GF-D8 (cell line): Measurements from ENCODE around the gene EDN2.

Source experiments
- DNase-seq: peaks from one replicate; lab custom pipeline; 2025; lab: John Stamatoyannopoulos, UW

EDN2 gene

DNA sequence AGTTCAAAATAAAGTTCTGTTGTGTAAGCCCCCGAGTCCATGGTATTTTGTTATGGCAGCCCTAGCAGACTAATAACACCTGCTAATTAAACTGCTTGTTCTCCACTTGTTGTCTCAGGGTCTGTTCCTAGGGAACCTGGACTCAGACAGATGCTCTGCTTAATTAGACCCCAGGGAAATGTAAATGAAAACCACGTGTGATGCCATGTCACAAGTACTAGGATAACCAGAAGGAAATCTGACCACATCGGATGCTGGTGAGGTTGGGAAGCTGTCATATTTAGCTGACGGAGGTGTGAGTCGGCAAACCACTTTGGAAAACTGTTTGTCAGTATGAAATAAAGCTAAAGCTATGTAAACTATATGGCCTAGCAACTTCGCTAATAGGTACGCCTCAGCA, 19.6 kb downstream of the EDN2 start:
- no peak for DNase-seq

DNA sequence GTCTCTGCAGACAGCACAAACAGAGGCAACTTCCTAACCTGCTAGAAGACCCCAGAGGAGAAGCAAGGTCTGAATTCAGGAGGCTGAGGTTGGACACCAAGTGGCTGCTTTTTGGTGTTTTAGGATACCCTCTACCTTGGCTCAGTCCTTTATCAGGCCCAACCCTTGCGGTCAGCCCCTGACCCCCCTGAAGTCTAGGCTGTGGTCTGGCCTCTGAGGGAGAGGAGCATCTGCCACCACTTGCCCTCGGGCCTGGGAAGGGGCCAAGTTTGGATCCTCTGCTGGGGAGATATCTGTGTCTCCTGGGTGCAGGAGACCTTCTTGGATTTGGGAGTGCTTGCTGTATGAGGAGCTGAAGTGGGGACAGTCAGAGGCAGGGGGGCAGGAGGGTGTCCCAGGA, 21.0 kb downstream of the EDN2 start:
- DNase-seq: no peak

- no peak for DNase-seq
These were observed 21.8 kb downstream of the EDN2 start for GRCh38 chr1:41462680-41463004.

DNA sequence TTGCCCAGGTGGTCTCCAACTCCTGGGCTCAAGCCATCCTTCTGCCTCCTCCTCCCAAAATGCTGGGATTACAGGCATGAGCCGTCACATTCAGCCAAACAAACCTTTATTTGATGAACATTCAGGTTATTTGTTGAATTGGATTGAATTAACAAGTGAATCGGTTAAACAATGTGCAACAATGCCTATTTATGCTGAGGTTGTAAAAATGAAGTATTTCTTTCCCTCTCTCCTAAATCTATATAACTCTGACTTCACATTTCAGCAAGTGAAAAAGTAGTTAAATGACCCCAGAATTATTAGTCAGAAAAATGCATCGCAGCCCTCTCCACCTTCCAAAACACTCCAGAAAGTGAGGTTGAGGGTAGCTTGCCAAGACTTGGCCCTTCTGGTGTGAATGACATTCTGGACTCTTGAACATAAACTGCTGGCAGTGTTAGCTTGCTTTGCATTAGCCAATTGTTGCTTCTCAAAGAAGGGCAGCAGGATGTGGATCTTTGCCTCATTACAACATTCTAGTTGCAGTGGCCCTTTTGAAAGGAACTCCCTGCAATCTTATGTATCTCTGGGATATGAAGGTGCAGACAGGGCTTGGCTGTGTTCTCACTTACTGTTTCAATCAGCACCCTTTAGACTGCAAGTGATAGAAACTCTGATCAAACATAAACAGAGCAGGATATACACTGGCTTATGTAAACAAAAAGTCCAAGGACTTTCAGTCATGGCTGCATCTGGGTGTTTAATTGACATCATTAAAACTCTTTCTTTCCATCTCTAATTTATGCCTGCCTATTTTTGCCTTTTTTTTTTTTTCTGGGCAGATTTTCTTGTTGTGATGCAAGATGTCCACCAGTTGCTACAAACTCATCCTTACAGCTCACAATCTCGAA, 22.4 kb downstream of the EDN2 start:
- no peak for DNase-seq

DNA sequence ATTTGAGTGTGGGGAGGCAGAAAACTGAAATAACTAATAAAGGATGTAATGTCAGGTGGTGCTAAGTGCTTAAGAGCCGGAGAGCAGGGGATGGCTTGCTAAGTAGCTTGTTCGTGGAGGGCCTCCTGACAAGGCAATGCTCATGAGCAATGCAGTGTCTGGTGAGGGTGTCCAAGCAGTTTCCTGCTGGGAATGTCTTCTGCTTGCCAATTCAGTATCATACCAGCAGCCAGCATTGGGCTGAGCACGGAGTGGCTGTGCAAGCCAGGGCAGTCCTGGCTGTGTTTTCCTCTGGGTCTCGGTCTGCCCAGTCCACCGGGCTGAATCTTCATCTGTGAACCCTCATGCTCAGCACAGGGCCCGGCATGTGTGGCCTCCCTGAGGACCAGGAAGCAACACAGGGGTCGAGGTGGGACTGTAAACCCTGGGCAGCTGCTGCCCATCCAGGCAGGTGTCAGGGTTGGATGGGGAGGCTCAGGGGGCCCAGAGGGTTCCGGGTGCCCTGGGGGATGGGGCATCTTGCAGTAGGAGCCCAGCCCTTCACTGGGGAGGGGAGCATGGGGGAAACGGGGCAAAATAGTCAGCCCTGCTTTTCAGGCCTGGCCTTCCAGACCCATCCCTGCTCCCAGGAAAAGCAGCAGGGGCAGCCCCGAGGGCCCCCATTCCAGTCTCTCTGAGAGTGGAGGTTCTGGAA, 27.5 kb downstream of the EDN2 start:
- DNase-seq: no peak

GRCh38 chr1:41455479-41456332, 28.8 kb downstream of the EDN2 start:
- no peak for DNase-seq

DNA sequence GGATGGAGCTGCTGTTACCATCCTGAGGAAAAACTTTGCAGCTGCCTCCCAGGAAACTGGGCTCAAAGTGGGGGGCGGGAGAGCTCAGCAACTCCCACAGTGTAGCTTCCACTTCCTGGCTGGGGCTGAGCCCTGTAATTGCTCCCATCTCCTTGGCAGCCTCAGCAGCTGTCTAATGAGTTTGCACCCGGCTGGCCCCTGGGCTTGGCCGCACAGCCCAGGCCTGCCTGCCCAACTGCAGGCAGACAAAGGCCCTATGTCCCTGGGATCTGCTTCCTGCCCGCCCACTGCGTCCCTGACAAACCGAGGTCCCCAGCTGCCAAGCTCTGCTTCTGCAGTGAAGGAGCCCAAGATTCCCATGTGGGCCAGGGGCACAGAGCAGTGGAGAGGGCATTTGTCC, 30.1 kb downstream of the EDN2 start:
- no peak for DNase-seq

- no peak for DNase-seq
These were observed 31.7 kb downstream of the EDN2 start for GRCh38 chr1:41452704-41453290.

GRCh38 chr1:41450747-41451285, 33.7 kb downstream of the EDN2 start:
- DNase-seq: no peak

GRCh38 chr1:41449326-41449921, 35.1 kb downstream of the EDN2 start:
- DNase-seq: no peak

GRCh38 chr1:41448821-41449220, 35.7 kb downstream of the EDN2 start:
- no peak for DNase-seq

DNA sequence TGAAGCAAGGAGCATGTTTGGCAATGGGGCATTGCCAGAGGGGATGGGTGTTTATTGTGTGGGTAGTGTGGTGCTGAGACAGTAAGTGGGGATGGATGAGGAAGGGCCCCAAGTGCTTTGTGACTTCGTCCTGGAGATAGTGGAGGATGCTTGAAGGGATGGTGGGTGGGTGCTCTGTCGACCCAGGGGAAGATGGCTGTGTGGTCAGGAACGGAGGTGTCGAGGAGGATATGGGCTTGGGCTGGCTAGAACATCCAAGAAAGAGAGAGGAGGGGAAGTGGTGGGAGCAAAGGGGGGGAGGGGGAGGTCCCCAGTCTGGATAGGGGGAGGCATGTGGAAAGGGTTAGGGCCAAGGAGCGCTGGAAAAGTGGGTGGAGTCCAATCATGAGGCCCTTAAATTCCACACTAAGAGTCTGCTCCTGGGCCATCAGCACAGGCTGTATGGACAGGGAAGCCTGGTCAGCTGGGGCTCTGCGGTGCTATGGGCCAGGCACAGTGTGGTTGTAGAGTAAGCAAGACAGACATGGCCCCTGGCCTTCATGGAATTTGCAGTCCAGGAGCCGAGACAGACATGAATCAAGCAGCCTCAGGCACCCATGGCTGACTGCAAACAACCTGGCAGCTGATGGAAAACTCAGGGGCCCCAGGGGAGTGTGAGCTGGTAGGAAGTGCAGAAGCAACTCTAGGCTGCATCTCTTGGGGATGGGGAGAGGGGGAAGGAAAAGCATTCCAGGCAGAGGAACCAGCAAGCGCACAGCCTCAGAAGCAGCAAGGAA, 36.3 kb downstream of the EDN2 start:
- no peak for DNase-seq

DNA sequence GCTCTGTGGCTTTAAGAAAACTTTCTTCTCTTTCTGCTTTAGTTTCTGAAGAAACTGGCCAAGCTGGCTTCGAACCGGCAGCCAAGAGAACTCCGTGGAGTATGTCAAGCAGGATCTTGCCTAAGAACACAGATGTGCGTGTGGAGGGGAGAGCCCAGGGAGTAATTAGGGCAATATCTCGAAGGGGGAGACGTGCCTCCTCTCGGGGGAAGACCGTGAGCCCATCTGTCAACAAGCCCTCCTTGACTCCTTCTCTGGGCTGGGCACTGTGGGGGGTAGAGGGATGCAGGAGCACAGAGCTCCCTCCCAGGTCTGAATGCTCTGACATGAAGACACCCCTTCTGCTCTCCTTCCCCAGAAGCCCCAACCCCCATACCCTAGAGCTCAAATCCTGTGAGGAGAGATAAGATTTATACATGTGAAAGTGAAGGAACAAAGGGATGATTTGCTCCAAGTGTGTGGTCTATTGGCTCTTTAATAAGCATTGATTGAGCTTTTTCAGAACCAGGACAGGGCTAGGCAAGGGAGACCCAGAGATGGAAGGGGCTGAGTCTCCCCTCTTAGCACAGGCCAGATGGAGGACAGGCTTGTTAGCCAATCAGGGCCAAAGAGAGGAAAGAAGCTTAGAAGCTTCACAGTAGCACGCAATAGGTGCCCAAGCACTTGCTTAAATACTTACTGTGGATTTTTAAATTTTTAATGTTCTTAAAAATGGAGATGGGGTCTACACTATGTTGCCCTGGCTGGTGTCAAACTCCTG, 37.5 kb downstream of the EDN2 start:
- DNase-seq: no peak

DNA sequence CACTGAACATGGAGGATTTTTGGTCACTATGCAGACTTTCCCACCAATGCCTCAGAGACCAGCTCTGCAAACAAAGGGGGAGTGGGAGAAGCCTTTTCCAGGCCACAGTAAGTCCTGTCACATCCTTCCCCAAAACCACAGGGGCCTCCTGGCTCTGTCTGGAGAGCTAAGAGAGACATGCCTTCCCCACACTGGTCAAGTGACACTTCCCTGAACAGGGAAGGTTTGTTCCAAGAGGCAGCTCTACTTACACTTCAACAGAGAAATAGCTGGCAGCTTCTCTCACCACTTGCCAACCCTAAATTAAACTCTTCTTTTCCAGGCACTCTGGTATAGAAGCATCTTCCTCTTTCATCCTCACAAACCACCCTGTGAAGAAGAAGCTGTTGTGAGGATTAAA, 39.7 kb downstream of the EDN2 start:
- DNase-seq: no peak

GRCh38 chr1:41444246-41444645, 40.2 kb downstream of the EDN2 start:
- DNase-seq: no peak

GRCh38 chr1:41442697-41443251, 41.7 kb downstream of the EDN2 start:
- no peak for DNase-seq

- no peak for DNase-seq
These were observed 44.0 kb downstream of the EDN2 start for GRCh38 chr1:41440321-41441085.

DNA sequence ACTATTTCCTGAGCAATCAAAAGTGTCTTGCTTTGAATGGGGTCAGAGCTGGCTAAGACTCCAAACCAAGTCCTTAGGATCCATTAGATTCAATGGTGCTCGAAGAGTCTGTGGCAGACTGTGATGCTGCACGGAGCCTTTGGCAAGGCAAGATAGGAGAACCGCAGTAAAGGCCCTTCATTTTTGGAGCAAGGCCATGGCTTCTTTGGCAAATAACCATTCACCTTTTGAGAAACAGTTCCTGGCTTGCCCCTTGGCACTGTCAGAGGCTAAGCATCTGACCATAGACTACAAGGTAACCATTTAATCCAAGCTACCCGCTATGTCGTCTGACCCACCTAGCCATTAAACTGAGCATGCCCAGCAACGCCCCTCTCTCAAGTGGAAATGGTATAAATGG, 45.2 kb downstream of the EDN2 start:
- no peak for DNase-seq

GRCh38 chr1:41438711-41439110, 45.8 kb downstream of the EDN2 start:
- no peak for DNase-seq
